ENCODE data around the gene SSU72.
"Not testable (repeated sequence)": the region's sequence is repeated elsewhere in the genome, so short reads cannot be mapped to it uniquely, and the experiment has no call there.

SSU72 gene

GRCh38 chr1:1556961-1557360, 17.7 kb downstream of the SSU72 start:
- DNase-seq: not testable (repeated sequence)

GRCh38 chr1:1556505-1556904, 18.2 kb downstream of the SSU72 start:
- no peak for DNase-seq

DNA sequence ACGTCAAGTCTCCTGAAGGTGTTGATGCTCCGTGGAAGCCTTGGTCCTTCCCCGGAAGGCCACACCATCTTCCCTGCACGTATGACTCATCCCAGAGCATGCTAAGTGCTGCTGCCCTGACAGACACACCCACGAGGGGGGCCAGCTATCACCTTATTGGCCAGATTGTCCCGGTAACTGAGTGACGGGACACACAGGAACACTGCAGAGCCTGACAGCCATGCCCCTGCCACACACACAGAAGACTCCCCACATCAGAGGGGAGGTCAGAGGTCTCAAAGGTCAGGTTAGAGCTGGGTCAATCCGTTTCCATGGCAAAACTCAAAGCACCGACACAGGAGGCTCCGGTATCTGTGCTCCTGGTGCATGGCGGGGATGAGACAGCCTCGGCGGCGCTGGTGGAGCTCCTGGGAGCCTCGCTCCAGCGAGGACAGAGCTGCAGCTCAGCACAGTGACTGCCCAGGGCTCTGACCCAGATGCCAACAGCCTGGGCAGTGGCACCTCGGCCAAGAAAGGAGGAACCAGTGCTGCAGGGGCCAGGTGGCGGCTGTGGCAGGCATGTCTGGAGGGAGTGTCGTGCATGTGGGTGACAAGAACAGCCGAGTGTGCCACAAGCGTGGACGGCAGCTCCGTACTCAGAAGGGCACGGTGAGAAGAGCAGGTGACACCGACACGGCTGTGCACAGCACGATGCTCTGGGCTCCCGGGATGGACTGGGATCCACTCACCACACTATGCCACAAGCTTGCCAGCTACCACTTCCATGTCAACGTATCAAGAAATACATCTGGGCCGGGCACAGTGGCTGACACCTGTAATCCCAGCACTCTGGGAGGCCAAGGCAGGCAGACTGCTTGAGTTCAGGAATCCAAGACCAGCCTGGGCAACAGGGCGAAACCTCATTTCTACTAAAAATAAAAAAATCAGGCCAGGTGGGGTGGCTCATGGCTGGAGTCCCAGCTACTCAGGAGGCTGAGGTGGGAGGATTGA, 19.4 kb downstream of the SSU72 start:
- DNase-seq: no peak

- no peak for DNase-seq
These were observed 20.1 kb downstream of the SSU72 start for GRCh38 chr1:1554550-1554925.

- DNase-seq: no peak
These were observed 20.7 kb downstream of the SSU72 start for GRCh38 chr1:1553821-1554494.

GRCh38 chr1:1552263-1552639, 22.4 kb downstream of the SSU72 start:
- no peak for DNase-seq

DNA sequence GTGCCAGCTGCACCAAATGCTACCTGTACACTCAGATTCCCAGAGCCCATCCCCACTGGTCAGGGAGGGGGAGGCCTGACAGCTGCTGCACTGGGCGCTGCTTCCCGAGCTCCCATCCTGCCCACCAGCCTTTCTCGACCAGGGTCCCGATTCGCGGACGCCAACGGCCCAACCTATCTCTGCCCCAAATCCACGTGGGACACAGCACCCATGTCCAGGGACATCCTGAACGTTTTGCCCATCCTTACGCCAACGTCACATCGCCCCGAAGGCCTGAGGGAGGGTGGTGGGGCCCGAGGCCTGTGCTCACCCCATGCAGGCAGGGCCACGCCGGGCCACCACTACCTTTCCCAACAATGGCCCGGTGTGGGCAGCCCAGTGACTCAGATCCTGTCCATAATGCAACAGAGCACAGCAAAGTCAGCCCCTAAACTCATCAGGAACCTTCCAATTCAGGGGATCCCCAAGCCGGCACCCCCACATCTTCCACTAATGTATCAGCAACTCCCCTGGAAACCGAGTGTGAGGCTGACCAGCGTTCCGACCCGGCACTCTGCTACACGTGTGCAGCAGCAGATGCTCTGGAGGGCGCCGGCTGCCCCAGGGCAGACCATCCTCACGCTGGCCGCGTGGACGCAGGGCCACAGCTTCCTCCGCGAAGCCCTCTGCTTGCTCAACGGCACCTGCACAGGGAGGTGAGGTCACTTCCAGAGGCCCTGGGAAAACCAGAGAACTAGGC, 23.0 kb downstream of the SSU72 start:
- DNase-seq: no peak

- no peak for DNase-seq
These were observed 23.9 kb downstream of the SSU72 start for GRCh38 chr1:1550591-1551432.

DNA sequence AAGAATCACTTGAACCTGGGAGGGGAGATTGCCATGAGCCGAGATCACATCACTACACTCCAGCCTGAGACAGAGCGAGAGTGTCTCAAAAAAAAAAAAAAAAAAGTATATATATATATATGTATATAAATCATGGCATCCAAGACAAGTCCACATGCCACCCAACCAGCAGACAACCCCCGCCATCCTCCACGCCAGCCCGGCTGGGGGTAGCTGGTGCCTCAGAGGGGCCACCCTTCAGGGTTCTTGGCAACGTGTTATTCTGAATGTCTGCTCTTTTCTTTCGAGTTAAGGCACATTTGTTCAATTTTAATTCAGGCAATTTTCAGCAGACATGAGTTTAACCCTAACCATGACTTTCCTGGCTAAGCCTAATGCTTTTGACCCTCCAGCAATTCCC, 24.6 kb downstream of the SSU72 start:
- DNase-seq: no peak

GRCh38 chr1:1548591-1548990, 26.1 kb downstream of the SSU72 start:
- DNase-seq: no peak

GRCh38 chr1:1547476-1547875, 27.2 kb downstream of the SSU72 start:
- DNase-seq: no peak

GRCh38 chr1:1547011-1547410, 27.7 kb downstream of the SSU72 start:
- no peak for DNase-seq

DNA sequence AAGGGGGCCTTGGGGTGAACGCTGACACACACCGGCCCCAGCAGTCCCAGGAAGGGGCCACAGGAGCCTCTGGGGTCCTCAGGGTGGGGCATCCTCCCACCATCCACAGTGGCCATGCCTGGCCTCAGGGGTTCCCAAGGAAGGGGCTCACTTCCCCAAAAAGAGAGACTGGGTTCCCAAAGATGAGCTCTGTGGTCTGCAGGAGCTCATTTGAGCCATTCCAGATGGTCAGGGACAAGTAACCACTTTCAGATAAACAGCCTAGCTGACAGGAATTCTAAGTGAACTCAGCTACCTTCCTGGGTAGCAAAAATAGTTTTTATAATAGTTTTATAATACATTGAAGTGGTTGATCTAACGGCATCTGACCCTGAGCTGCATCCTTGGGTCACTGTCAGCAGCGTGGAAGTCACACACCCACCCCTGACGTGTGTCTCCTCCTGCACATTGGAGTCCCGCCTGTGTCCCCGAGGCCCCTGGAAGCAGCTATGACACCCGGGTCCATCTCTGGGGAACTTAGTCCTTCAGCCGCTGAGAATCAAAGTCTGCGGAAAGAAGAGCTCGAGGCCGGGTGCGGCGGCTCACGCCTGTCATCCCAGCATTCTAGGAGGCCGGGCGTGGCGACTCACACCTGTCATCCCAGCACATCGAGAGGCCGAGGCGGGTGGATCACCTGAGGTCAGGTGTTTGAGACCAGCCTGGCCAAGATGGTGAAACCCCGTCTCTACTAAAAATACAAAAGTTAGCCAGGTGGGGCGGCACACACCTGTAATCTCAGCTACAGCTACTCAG, 28.5 kb downstream of the SSU72 start:
- no peak for DNase-seq

DNA sequence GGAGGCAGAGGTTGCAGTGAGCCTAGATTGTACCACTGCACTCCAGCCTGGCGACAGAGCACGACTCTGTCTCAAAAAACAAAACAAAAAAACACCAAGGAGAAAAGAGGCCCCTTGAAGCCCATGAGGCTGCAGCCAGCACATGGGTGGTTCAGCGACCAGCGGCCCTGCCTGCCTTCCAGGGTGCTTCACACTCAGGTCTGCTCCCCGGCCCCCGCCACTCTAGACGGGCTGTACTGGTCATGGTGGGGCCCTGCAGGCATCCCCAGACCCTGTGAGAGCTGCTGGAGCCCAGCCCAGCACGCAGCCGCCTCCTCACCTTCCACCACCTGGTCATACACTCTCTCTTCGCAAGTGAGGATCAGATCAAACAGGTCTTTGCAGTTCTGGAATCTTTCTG, 30.1 kb downstream of the SSU72 start:
- no peak for DNase-seq

DNA sequence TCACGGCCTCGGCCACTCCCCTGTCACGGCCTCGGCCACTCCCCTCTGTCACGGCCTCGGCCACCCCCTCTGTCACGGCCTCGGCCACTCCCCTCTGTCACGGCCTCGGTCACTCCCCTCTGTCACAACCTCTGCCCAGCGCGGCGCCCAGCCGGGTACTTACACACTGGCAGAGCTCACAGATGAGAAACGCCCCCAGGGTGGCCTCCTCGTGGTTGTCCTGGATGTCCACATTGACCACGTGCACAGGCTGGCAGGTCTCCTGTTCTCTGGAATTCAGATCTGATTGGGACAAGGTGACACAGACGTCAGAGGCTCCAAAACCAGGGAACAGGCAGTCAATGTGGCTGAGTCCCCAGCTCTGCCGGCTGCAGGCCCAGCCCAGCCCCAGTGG, 31.0 kb downstream of the SSU72 start:
- no peak for DNase-seq

DNA sequence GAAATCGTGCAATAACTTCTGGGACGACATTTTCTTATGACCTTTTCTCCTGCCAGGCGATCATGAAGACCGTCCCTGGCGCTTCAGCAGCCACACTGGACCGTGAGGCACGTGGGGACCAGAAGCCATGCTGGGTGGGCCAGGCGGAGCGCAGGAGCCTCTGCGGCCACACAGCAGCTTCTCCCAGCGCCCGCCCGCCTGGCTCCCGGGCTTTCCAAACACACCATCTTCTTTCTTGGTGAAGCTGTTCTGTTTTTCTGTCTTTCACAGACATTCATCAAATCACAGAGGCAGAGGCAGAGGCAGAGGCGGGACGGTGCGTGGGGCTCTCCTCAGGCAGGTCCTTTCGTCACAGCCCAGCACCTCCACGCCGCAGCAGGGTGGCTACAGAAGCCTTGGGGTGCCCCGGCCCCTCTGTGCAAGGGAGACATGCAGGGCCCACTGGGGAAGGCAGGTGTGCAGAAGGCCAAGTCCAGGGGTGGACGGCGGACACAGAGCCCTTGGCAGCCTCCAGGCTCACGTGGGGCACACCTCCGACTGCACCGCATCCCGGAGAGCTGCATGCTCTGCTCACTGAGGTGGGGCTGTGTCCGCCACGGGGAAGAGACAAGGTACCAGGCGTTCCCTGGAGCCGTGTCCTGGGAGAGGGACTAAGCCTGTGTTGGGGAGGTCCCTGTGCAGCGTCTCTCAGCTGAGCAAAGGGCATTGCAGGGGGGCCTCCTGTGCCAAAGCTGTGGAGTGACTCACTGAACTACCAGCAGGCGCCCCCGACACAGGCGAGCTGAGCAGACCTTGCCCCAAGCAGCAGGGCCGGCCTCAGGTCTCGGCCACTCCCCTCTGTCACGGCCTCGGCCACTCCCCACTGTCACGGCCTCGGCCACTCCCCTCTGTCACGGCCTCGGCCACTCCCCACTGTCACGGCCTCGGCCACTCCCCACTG, 31.6 kb downstream of the SSU72 start:
- no peak for DNase-seq

DNA sequence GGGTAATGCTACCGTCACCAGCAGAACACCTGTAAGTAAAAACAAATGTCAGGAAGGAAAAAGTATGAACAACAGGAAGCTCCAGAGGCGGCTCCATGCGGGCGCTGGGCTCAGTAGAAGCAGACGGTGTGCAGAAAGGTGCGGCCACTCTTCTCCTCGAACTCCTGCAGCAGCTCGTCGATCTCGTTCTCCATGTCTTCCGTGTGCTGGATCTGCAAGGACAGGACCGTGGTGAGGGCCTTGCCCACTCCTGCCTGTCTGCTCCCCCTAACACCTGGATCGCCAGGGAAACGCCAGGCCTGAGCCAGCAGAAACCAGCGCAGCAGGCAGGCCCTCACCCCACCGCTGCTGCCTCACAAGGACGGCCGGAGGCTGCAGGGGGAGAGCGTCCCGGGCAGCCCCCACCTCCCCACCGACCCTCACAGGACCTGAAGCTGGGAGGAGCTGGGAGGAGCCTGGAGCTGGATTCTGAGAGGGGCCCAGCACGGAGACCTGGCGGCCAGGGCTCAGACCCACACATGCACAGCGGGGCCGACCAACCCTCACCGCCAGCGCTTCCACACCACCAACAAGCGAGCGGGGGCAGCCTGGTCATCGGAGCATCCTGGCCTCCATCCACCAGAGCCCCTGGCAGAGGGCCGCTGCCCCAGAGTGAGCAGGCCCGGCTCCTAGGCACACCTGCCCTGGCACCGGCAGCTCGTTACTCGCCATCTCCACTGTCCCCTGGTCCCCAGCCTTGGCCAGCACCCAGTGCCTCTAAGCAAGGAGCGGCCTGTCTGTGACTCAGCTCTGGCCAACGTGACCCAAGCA, 32.5 kb downstream of the SSU72 start:
- DNase-seq: no peak

DNA sequence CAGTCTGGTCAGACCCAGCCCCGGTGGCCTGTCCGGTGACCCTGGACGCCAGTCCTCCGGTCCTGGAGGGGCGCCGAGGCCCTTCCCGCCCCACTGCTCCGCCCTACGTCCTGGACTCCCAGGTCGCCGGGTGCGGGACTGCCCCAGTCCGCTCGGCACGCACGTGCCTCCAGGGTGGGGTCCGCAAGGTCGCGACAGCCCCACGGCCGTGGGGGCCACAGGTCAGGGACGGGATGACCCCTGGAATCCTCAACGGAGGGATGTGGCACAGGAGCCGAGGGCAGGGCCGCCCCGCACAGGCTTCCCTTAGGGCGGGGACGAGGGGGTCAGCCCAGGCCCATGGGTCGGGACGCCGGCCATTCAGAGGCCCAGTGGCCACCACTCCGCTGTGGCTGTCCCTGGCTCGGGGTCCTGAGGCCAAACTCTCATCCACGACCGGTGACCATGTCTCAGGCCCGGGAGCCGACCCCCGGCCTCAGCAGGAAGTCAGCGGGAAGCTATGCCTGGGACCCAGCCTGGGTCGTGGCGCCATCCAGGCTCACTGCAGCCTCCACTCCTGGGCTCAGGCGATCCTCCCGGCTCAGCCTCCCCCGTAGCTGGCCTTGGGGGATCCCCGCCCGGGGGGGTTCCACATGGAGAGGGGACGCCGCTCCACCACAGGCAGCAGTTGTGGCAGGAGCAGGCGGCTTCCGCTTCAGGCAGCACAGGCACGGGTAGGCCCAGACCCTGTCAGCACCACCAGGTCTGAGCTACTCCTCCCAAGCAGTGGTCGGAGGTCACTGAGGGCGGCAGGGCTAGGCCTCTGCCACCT, 33.6 kb downstream of the SSU72 start:
- DNase-seq: no peak

All from stimulated activated naive CD4-positive, alpha-beta T cell treated with Interleukin-2 at 50 U/mL for 16 hours (primary cell).